Osteoblast (primary cell): ENCODE measurements around the gene ABCA4. TPM values are rescaled to one million over a fixed set of nuclear protein-coding genes. Genes with fewer than 3 reads are reported as not detected.

Source experiments
- DNase-seq: peaks from one replicate; pipeline ENCODE4 v3.0.0; 2011; ENCODE audit warnings: low spot score, mixed read lengths; ENCODE audit not compliant: insufficient read length; ENCODE audit errors: missing footprints
- H2AFZ ChIP-seq: 2 replicates; pipeline ENCODE4 v1.6.0; 2011; ENCODE audit warnings: mild to moderate bottlenecking, low read length
- H3K27ac ChIP-seq: 2 replicates; pipeline ENCODE4 v1.5.1; 2011; ENCODE audit warnings: mild to moderate bottlenecking, low read depth, low read length, moderate library complexity
- H3K27me3 ChIP-seq: 2 replicates; pipeline ENCODE4 v1.6.0; 2012; ENCODE audit warnings: mild to moderate bottlenecking, control low read depth, inconsistent platforms, low read length, moderate library complexity; ENCODE audit not compliant: insufficient read depth
- H3K36me3 ChIP-seq: 2 replicates; pipeline ENCODE4 v1.5.1; 2011; ENCODE audit warnings: mild to moderate bottlenecking, low read length, control low read depth, moderate library complexity; ENCODE audit not compliant: insufficient read depth
- H3K4me1 ChIP-seq: 2 replicates; pipeline ENCODE4 v1.5.1; 2011; ENCODE audit warnings: mild to moderate bottlenecking, low read length, control low read depth, moderate library complexity; ENCODE audit not compliant: insufficient read depth
- H3K4me2 ChIP-seq: 2 replicates; pipeline ENCODE4 v1.6.0; 2011; ENCODE audit warnings: mild to moderate bottlenecking, low read length; ENCODE audit not compliant: insufficient read depth
- H3K4me3 ChIP-seq: fragments of 200-600 bp; sonication (generic); 3 replicates; pipeline ENCODE4 v1.5.1; 2012; ENCODE audit warnings: mild to moderate bottlenecking, low read length, inconsistent platforms; ENCODE audit not compliant: insufficient read depth
- H3K79me2 ChIP-seq: 2 replicates; pipeline ENCODE4 v1.6.0; 2012; ENCODE audit warnings: mild to moderate bottlenecking, low read length, control low read depth, inconsistent platforms; ENCODE audit not compliant: insufficient read depth
- H3K9me3 ChIP-seq: 2 replicates; pipeline ENCODE4 v1.5.1; 2011; ENCODE audit warnings: low read depth, low read length, control low read depth
- H4K20me1 ChIP-seq: 2 replicates; pipeline ENCODE4 v1.6.0; 2012; ENCODE audit warnings: mild to moderate bottlenecking, low read length, control low read depth; ENCODE audit not compliant: insufficient read depth
- CTCF ChIP-seq: IDR thresholded peaks from 2 replicates; pipeline ENCODE4 v1.5.1; 2011; ENCODE audit warnings: mild to moderate bottlenecking, low read depth, low read length, moderate library complexity; ENCODE audit errors: extremely low read depth
- total RNA-seq: library from RNA; depleted of rRNA; stranded (reverse); fragments of >200 nt; gene quantifications from 2 replicates; pipeline ENCODE4 v1.2.3, GENCODE V29; 2012

The ABCA4 gene
- total RNA-seq, 1 donor, result 1.1 TPM

- no peak overlapping the region for H3K4me2 ChIP-seq
These were observed 2.5 kb downstream of the ABCA4 start for GRCh38 chr1:94118471-94118870.

GRCh38 chr1:94118013-94118412, 2.9 kb downstream of the ABCA4 start:
- Histone ChIP-seq H3K79me2 (no peaks in the 10 kb centered on the region), H3K36me3 (no peaks in the 10 kb centered on the region), H3K4me2 (no peak overlapping the region), H3K27me3 (no peaks in the 10 kb centered on the region), H3K9me3 (no peaks in the 10 kb centered on the region), H2AFZ (no peak overlapping the region), H3K4me3 (no peak overlapping the region), H3K27ac (no peak overlapping the region), H3K4me1 (peaks cover 18% of the 10 kb centered on the region), H4K20me1 (no peaks in the 10 kb centered on the region)
- DNase-seq, result no peak
- no peak for TF ChIP-seq CTCF

More at GRCh38 chr1:94118471-94118870, 2.5 kb downstream of the ABCA4 start:
- DNase-seq, result no peak
- H3K4me3 ChIP-seq, result no peak overlapping the region
- H4K20me1 ChIP-seq, result no peaks in the 10 kb centered on the region
- no peaks in the 10 kb centered on the region for H3K9me3 ChIP-seq
- H3K79me2 ChIP-seq, result no peaks in the 10 kb centered on the region
- no peaks in the 10 kb centered on the region for H3K27me3 ChIP-seq
- H3K27ac ChIP-seq, result no peak overlapping the region
- no peaks in the 10 kb centered on the region for H3K36me3 ChIP-seq
- H3K4me1 ChIP-seq, result peaks cover 18% of the 10 kb centered on the region
- no peak for TF ChIP-seq CTCF
- no peak overlapping the region for H2AFZ ChIP-seq

- Histone ChIP-seq H3K4me3 (no peak overlapping the region), H3K79me2 (no peaks in the 10 kb centered on the region), H3K36me3 (no peaks in the 10 kb centered on the region), H3K4me2 (no peak overlapping the region), H3K9me3 (no peaks in the 10 kb centered on the region), H3K27ac (no peak overlapping the region), H3K27me3 (no peaks in the 10 kb centered on the region), H3K4me1 (peaks cover 14% of the 10 kb centered on the region), H4K20me1 (no peaks in the 10 kb centered on the region), H2AFZ (no peak overlapping the region)
- DNase-seq, result no peak
- TF ChIP-seq CTCF, result no peak
These were observed 3.6 kb downstream of the ABCA4 start for GRCh38 chr1:94117259-94117851.

GRCh38 chr1:94115900-94116436, 5.0 kb downstream of the ABCA4 start:
- no peak for TF ChIP-seq CTCF
- Histone ChIP-seq H2AFZ (no peak overlapping the region), H3K4me1 (peaks cover 9% of the 10 kb centered on the region), H3K4me3 (no peak overlapping the region), H3K9me3 (no peaks in the 10 kb centered on the region), H4K20me1 (no peaks in the 10 kb centered on the region), H3K79me2 (no peaks in the 10 kb centered on the region), H3K4me2 (no peak overlapping the region), H3K27me3 (no peaks in the 10 kb centered on the region), H3K27ac (no peak overlapping the region), H3K36me3 (no peaks in the 10 kb centered on the region)
- no peak for DNase-seq
